K562 (cell line): ENCODE data around the gene NINJ2. TPM values are rescaled to one million over a fixed set of nuclear protein-coding genes. Genes with fewer than 3 reads are reported as not detected.
A peak's percentile ranks its signal among the peaks of the same experiment; 100 is the strongest.

Source experiments
- ATAC-seq: fragments of 200-7000 bp; cut with Tn5 transposase; 3 replicates; pipeline ENCODE4 v1.9.1; 2020; ENCODE audit warnings: moderate library complexity
- BruUV-seq: library from RNA; stranded (reverse); fragments of 400-500 nt; replicated peaks from 2 replicates; lab custom pipeline; 2021; lab: Mats Ljungman, UMichigan
- CTCF ChIA-PET: fragments of 300-600 bp; formaldehyde crosslinking; extraction: SDS; loops from one replicate; lab custom pipeline; 2021; ENCODE audit warnings: low intra/inter-chr PET ratio; lab: Yijun Ruan, JAX
- POLR2A ChIA-PET: fragments of 300-600, 350-650 bp; sonication (Branson Sonifier 250); formaldehyde crosslinking; extraction: SDS; loops from one replicate; lab custom pipeline; 2021; ENCODE audit warnings: antibody characterized with exemption, inconsistent platforms; lab: Yijun Ruan, JAX
- DNase-seq, 4 experiments: peaks; one replicate each; pipeline versions ENCODE4 v3.0.0 to v3.0.0-alpha.2; 2011 to 2018; ENCODE audit warnings: low spot score in 3 of 4, mixed read lengths in 3 of 4; ENCODE audit errors: extremely low read depth in 1 of 4
- FAIRE-seq: peaks from 2 replicates; lab custom pipeline; 2011; peaks lifted over from hg19 to GRCh38; lab: Jason Lieb, UNC
- H2AFZ ChIP-seq: 2 replicates; pipeline ENCODE4 v1.6.0; 2011; ENCODE audit warnings: low read depth, low read length, control low read depth, inconsistent platforms
- H3K27ac ChIP-seq: fragments of 200-600 bp; 3 replicates; pipeline ENCODE4 v1.8.0; 2011; ENCODE audit warnings: low read depth, mild to moderate bottlenecking, control low read depth, inconsistent platforms, low read length, moderate library complexity, mixed read lengths; ENCODE audit errors: extremely low read depth
- H3K27me3 ChIP-seq, 2 experiments: fragments of 300-600 bp in 1 of 2; 2 replicates in 1 of 2; 3 replicates in 1 of 2; pipeline versions ENCODE4 v1.6.0 to v1.8.0; 2011; ENCODE audit warnings: inconsistent platforms in 2 of 2, low read length in 2 of 2, mild to moderate bottlenecking in 1 of 2, mixed read lengths in 1 of 2, moderate library complexity in 1 of 2; ENCODE audit not compliant: control insufficient read depth in 2 of 2, insufficient read depth in 2 of 2
- H3K36me3 ChIP-seq: fragments of 300-600 bp; 3 replicates; pipeline ENCODE4 v1.8.0; 2011; ENCODE audit warnings: mild to moderate bottlenecking, low read length, inconsistent platforms; ENCODE audit not compliant: control insufficient read depth, insufficient read depth
- H3K4me1 ChIP-seq, 2 experiments: fragments of 200-600 bp in 1 of 2; replicated peaks in 1 of 2; 2 replicates in 1 of 2; 3 replicates in 1 of 2; pipeline versions ENCODE4 v1.5.1 to v1.8.0; 2011; ENCODE audit warnings: inconsistent platforms in 2 of 2, low read length in 2 of 2, mild to moderate bottlenecking in 1 of 2, mixed read lengths in 1 of 2, moderate library complexity in 1 of 2; ENCODE audit not compliant: control insufficient read depth in 2 of 2, insufficient read depth in 2 of 2
- H3K4me2 ChIP-seq: 2 replicates; pipeline ENCODE4 v1.6.1; 2011; ENCODE audit warnings: low read length, control low read depth, inconsistent platforms, mixed read lengths; ENCODE audit not compliant: insufficient read depth
- H3K4me3 ChIP-seq: fragments of 200-600 bp; sonication (generic), shearing (Covaris generic); 2 replicates; pipeline ENCODE4 v1.5.1; 2016; ENCODE audit warnings: control low read depth, inconsistent platforms
- H3K79me2 ChIP-seq: fragments of 200-600 bp; 3 replicates; pipeline ENCODE4 v1.8.0; 2011; ENCODE audit warnings: low read length, inconsistent platforms; ENCODE audit not compliant: control insufficient read depth, insufficient read depth
- H3K9ac ChIP-seq, 2 experiments: 2 replicates each; pipeline versions ENCODE4 v1.6.0 to v1.6.1; 2011; ENCODE audit warnings: low read depth in 2 of 2, low read length in 2 of 2, control low read depth in 1 of 2, inconsistent platforms in 1 of 2, mild to moderate bottlenecking in 1 of 2, mixed read lengths in 1 of 2; ENCODE audit not compliant: insufficient read depth in 1 of 2
- H3K9me1 ChIP-seq: one replicate; pipeline ENCODE4 v1.6.0; 2011; ENCODE audit warnings: inconsistent platforms, mild to moderate bottlenecking, low read length, moderate library complexity; ENCODE audit not compliant: control insufficient read depth, insufficient read depth
- H3K9me3 ChIP-seq: replicated peaks from 2 replicates; pipeline ENCODE4 v1.5.1; 2011; ENCODE audit warnings: low read depth, low read length, inconsistent platforms; ENCODE audit not compliant: control insufficient read depth, insufficient read depth
- H4K20me1 ChIP-seq: replicated peaks from 2 replicates; pipeline ENCODE4 v1.6.1; 2011; ENCODE audit warnings: low read length, inconsistent platforms, mixed read lengths; ENCODE audit not compliant: control insufficient read depth, insufficient read depth
- BRD9 ChIP-seq: fragments of 450-650 bp; IDR thresholded peaks from 2 replicates; pipeline ENCODE4 v1.6.1; 2018; ENCODE audit warnings: low read depth; ENCODE audit not compliant: partially characterized antibody
- KDM1A ChIP-seq, 2 experiments: fragments of 450-650 bp; IDR thresholded peaks; 2 replicates each; pipeline ENCODE4 v1.6.1; 2016; ENCODE audit warnings: mild to moderate bottlenecking in 2 of 2
- PKNOX1 ChIP-seq: fragments of 450-650 bp; IDR thresholded peaks from 2 replicates; pipeline ENCODE4 v1.6.1; 2016
- STAT6 ChIP-seq: sonication (generic); formaldehyde crosslinking; IDR thresholded peaks from 2 replicates; pipeline ENCODE4 v1.8.1; 2023; ENCODE audit warnings: mild to moderate bottlenecking, missing genetic modification reagents
- TBL1XR1 ChIP-seq, 2 experiments: IDR thresholded peaks; 2 replicates each; pipeline ENCODE4 v1.6.1; 2012; ENCODE audit warnings: improper control_type of control experiment in 2 of 2, low read length in 2 of 2, mild to moderate bottlenecking in 1 of 2
- ZNF584 ChIP-seq: fragments of 200-800 bp; sonication (Bioruptor generic); IDR thresholded peaks from 2 replicates; pipeline ENCODE4 v1.6.1; 2016; ENCODE audit warnings: low read depth, mild to moderate bottlenecking, missing genetic modification characterization, missing compliant biosample characterization
- ZNF609 ChIP-seq: sonication (generic); formaldehyde crosslinking; IDR thresholded peaks from 2 replicates; pipeline ENCODE4 v1.8.1; 2023; ENCODE audit warnings: missing genetic modification reagents, mild to moderate bottlenecking, borderline replicate concordance
- WGBS: fragments of 100-300 bp; shearing (Covaris generic); methylation state at CpG from one replicate; pipeline ENCODE4 v1.1.6; 2016; ENCODE audit warnings: low coverage, mixed read lengths; ENCODE audit not compliant: insufficient coverage; ENCODE audit errors: missing lambda C conversion rate; 5-methylcytosine and 5-hydroxymethylcytosine counted together
- in situ Hi-C: fragments of 300-500 bp; cut with MboI; formaldehyde crosslinking; loops from 4 replicates; pipeline ENCODE4 v1.15.0; 2018; ENCODE audit warnings: inconsistent platforms, mixed read lengths
- intact Hi-C: fragments of 100-400 bp; cut with micrococcal nuclease; formaldehyde crosslinking; loops from 2 replicates; pipeline ENCODE4 v1.14.2; 2022
- polyA plus RNA-seq, 8 experiments: library from polyadenylated mRNA; depleted of rRNA in 4 of 8; stranded (reverse) in 5 of 8; unstranded in 3 of 8; fragments of >200 nt; fragmentation: Nextera tagmentation in 2 of 8; fragmentation: Illumina TruSeq in 1 of 8; extraction: Ambion mirVana in 2 of 8; extraction: Trizol in 1 of 8; gene quantifications; 2 replicates each; pipeline versions ENCODE4 v1.2.1 to v1.2.3, GENCODE V29; 2011 to 2014; ENCODE audit warnings: inconsistent platforms in 1 of 8, missing spikeins in 1 of 8
- total RNA-seq, 7 experiments: library from RNA; depleted of rRNA in 6 of 7; stranded (reverse); fragments of >200 nt in 6 of 7; fragmentation: Illumina TruSeq in 2 of 7; extraction: Trizol in 2 of 7; gene quantifications; 2 replicates each; pipeline versions ENCODE4 v1.2.1 to v1.2.3, GENCODE V29; 2011 to 2021; ENCODE audit warnings: low replicate concordance in 1 of 7

Gene NINJ2
- total and polyA plus RNA-seq, 9 of the 15 experiments (the other 6 are each of a cell fraction or from before 2014, with no cell fraction given) = 2.6 to 16.0 (median 4.5) TPM

- TF ChIP-seq ZNF584 (CRISPR knock-in tag) (no peak), PKNOX1 (peak; percentile 80), BRD9 (no peak), STAT6 (CRISPR knock-in tag) (no peak), KDM1A (IDR thresholded peaks at IDR 0.05) (peak; percentile 17 to 47; a peak in 2 of 4 replicates), TBL1XR1 (IDR thresholded peaks at IDR 0.05; ENCODE audit: low read length in 2 of 2) (no peak), ZNF609 (CRISPR knock-in tag) (no peak)
- H3K4me1 ChIP-seq = peaks cover 8 to 24% of the 10 kb centered on the region in 2 experiments; a peak in 4 of 5 replicates
- BruUV-seq = no TSS peak
- CTCF ChIA-PET = interaction anchor here (0.6 kb wide), 2 partner anchors 12 to 14 kb away, joined by 3 to 4 read pairs; no protein-coding TSS in a partner anchor
- H4K20me1 ChIP-seq = no peaks in the 10 kb centered on the region
- H3K27ac ChIP-seq = no peak overlapping the region
- POLR2A ChIA-PET = interaction anchor here (0.6 to 1.0 kb wide), 2 partner anchors 87 to 105 kb away, joined by 3 read pairs; no protein-coding TSS in a partner anchor
- H3K9me3 ChIP-seq = no peaks in the 10 kb centered on the region
- WGBS = 31% methylated on average over 5 of the region's 8 CpGs
- in situ Hi-C loops (no loop called here), intact Hi-C loops (no loop called here)
- H3K9ac ChIP-seq = peak overlapping the region in 1 of 2 experiments; percentile 55; a peak in 1 of 4 replicates
- peak overlapping the region; percentile 80 for H2AFZ ChIP-seq
- ATAC-seq (no peak; the same call in 1 of the 3 replicates), FAIRE-seq (no peak), DNase-seq (no peak)
- H3K79me2 ChIP-seq = no peaks in the 10 kb centered on the region
- H3K9me1 ChIP-seq = no peaks in the 10 kb centered on the region
- no peaks in the 10 kb centered on the region for H3K36me3 ChIP-seq
- H3K4me2 ChIP-seq = peak overlapping the region; percentile 59
- H3K27me3 ChIP-seq = no peaks in the 10 kb centered on the region
- H3K4me3 ChIP-seq = no peak overlapping the region
These were observed 516 bp downstream of the NINJ2 start for GRCh38 chr12:662566-663292.
